ENCODE measurements around the gene PODN. TPM values are rescaled to one million over a fixed set of nuclear protein-coding genes. Genes with fewer than 3 reads are reported as not detected.

Gene PODN
- total and polyA plus RNA-seq, 2 donors (not counting 3 experiments of a cell fraction or from before 2014, with no cell fraction given): 1.3 to 1.5 TPM

DNA sequence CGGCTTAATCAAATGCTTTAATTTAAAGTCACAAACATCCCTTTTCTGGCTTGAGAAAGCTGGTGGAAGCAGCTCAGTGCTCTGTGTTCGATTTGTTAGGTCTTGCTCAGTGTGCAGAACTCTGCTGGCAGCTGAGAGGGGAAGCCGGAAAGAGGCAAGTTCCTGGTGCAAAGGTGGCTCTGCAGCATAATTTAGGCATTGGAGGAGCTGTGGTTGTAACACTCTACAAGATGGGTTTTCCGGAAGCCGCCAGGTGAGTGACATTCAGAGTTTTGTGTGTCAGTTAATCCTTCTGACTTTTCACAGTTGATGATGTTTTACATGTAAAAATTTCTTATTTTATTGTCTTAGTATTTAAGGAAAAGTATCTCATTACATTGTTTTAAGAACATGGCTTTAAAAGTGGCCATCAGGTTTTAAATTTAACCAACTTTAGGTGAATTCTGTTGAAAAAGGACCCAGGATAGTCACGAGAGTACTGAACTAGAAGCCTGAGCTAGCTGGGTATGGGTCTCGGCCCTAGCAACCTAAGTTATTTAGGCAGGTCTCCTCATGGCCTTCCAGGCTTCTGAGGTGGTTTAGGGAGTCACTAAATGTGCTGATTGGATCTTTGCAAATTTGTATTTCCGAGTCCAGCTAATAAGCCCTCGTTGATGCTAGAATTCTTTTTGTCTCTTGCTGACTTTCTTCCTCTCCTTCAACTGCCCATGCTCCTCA lies 47.1 kb upstream of the PODN start:
- intact Hi-C loops (cut with micrococcal nuclease) (loop anchor here (2.0 kb wide), 2 partner anchors 32 to 88 kb away; partner anchors contain the start of gene SCP2), dilution Hi-C loops (cut with MboI; ENCODE audit: extremely low pct_ligation_motif_present, low sequenced_read_pairs) (no loop called here)
- Histone ChIP-seq H2AFZ (ENCODE audit: low read depth, low read length) (peak overlapping the region; percentile 82), H3K9me3 (replicated peaks; ENCODE audit: control insufficient read depth, insufficient read depth, low read length) (no peaks in the 10 kb centered on the region), H3K4me1 (ENCODE audit: control insufficient read depth, extremely low read depth, insufficient read depth, low read length) (peaks cover 7% of the 10 kb centered on the region), H4K20me1 (replicated peaks; ENCODE audit: control insufficient read depth, extremely low read depth, insufficient read depth, low read length) (no peaks in the 10 kb centered on the region), H3K27me3 (ENCODE audit: control insufficient read depth in 2 of 2, insufficient read depth in 2 of 2, low read length in 2 of 2) (no peaks in the 10 kb centered on the region), H3K79me2 (ENCODE audit: control insufficient read depth, insufficient read depth, low read length) (peaks cover 17% of the 10 kb centered on the region), H3K36me3 (ENCODE audit: control insufficient read depth in 2 of 2, extremely low read depth in 1 of 2, insufficient read depth in 2 of 2, low read length in 2 of 2) (no peaks in the 10 kb centered on the region), H3K4me3 (replicated peaks in 1 of 3; ENCODE audit: insufficient read depth in 1 of 3, low read depth in 1 of 3, low read length in 3 of 3) (peak overlapping the region; percentile 59 to 78 (median 73)), H3K9me1 (replicated peaks; ENCODE audit: control insufficient read depth, extremely low read depth, insufficient read depth, low read length) (peaks cover 3% of the 10 kb centered on the region), H3K9ac (replicated peaks; ENCODE audit: extremely low read depth, insufficient read depth, low read length) (peak overlapping the region; percentile 61), H3K4me2 (ENCODE audit: insufficient read depth, low read length) (peak overlapping the region; percentile 89), H3K27ac (ENCODE audit: insufficient read depth, low read depth, low read length) (no peak overlapping the region)
- CTCF ChIA-PET: interaction anchor here (0.6 to 2.0 kb wide), 7 partner anchors 12 to 167 kb away, joined by 3 to 8 read pairs (median 3); partner anchors contain the start of gene PODN
- FAIRE-seq: peak; percentile 87
- POLR2A ChIA-PET: no interaction called here
- peak; percentile 86 for DNase-seq (ENCODE audit: low read depth, low spot score)
- TSS peak; percentile 53 for BruUV-seq (replicated peaks)
- no peak for TF ChIP-seq JUN (IDR thresholded peaks at IDR 0.05; ENCODE audit: borderline replicate concordance, insufficient read depth, insufficient read length, low read depth)
- no peak for TF ChIP-seq EZH2 (IDR thresholded peaks at IDR 0.05; ENCODE audit: borderline replicate concordance, low read depth, low read length, severe bottlenecking)
- no peak for TF ChIP-seq GATA2 (IDR thresholded peaks at IDR 0.05; ENCODE audit: insufficient read depth, insufficient read length, low read depth, low read length)
- no peak for TF ChIP-seq FOS (IDR thresholded peaks at IDR 0.05; ENCODE audit: borderline replicate concordance, insufficient read depth, low read length)
- peak; percentile 37 for TF ChIP-seq POLR2A (IDR thresholded peaks at IDR 0.05; ENCODE audit: low read depth, low read length)
- TF ChIP-seq MYC (IDR thresholded peaks at IDR 0.05; ENCODE audit: low read depth, low read length): no peak
- peak; percentile 64 for TF ChIP-seq POLR2AphosphoS5 (IDR thresholded peaks at IDR 0.05; ENCODE audit: insufficient read depth, low read depth, low read length)
- TF ChIP-seq, protein P1, sequence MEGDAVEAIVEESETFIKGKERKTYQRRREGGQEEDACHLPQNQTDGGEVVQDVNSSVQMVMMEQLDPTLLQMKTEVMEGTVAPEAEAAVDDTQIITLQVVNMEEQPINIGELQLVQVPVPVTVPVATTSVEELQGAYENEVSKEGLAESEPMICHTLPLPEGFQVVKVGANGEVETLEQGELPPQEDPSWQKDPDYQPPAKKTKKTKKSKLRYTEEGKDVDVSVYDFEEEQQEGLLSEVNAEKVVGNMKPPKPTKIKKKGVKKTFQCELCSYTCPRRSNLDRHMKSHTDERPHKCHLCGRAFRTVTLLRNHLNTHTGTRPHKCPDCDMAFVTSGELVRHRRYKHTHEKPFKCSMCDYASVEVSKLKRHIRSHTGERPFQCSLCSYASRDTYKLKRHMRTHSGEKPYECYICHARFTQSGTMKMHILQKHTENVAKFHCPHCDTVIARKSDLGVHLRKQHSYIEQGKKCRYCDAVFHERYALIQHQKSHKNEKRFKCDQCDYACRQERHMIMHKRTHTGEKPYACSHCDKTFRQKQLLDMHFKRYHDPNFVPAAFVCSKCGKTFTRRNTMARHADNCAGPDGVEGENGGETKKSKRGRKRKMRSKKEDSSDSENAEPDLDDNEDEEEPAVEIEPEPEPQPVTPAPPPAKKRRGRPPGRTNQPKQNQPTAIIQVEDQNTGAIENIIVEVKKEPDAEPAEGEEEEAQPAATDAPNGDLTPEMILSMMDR (IDR thresholded peaks at IDR 0.05; ENCODE audit: extremely low read depth in 1 of 2, insufficient read depth in 1 of 2, low read depth in 1 of 2, low read length in 2 of 2): no peak
- TF ChIP-seq, protein P2, sequence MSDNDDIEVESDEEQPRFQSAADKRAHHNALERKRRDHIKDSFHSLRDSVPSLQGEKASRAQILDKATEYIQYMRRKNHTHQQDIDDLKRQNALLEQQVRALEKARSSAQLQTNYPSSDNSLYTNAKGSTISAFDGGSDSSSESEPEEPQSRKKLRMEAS (IDR thresholded peaks at IDR 0.05; ENCODE audit: insufficient read depth, insufficient read length): no peak
